Lower lobe of right lung (tissue), 2 donors: ENCODE results near the gene CAPN10. TPM values are rescaled to one million over a fixed set of nuclear protein-coding genes. Genes with fewer than 3 reads are reported as not detected.

ENCODE experiments used
- ATAC-seq, 2 donors: fragments of 200-7000 bp; cut with Tn5 transposase; one replicate each; pipeline ENCODE4 v1.9.1; 2020 to 2022; ENCODE audit warnings: mild to moderate bottlenecking in 2 of 2, moderate library complexity in 2 of 2
- DNase-seq: peaks from one replicate; pipeline ENCODE4 v3.0.0-alpha.2; 2020
- H3K27ac ChIP-seq: fragments of 200-600 bp; one replicate; pipeline ENCODE4 v1.8.0; 2022
- H3K27me3 ChIP-seq: fragments of 200-600 bp; one replicate; pipeline ENCODE4 v1.8.0; 2022; ENCODE audit warnings: low read depth
- H3K36me3 ChIP-seq: fragments of 200-600 bp; one replicate; pipeline ENCODE4 v1.8.0; 2022; ENCODE audit warnings: mild to moderate bottlenecking
- H3K4me1 ChIP-seq: fragments of 200-600 bp; one replicate; pipeline ENCODE4 v1.8.0; 2022
- H3K4me3 ChIP-seq: fragments of 200-600 bp; one replicate; pipeline ENCODE4 v1.8.0; 2022; ENCODE audit warnings: mild to moderate bottlenecking
- H3K9me3 ChIP-seq: fragments of 200-600 bp; one replicate; pipeline ENCODE4 v1.8.0; 2022
- intact Hi-C: fragments of 100-400 bp; cut with DNase I; formaldehyde crosslinking; loops from one replicate; pipeline ENCODE4 v1.11.0; 2022
- total RNA-seq: library from RNA; stranded (reverse); fragmentation: NEBNext Ultra II Directional; extraction: Animal tissue kit (Norgen Biotek cat#: 25700); gene quantifications from one replicate; pipeline ENCODE4 v1.2.1, GENCODE V29; 2021
- TF ChIP-seq, protein P1 (sequence below): fragments of 200-600 bp; IDR thresholded peaks from one replicate; pipeline ENCODE4 v1.8.0; 2022; ENCODE audit warnings: antibody characterized with exemption, mild to moderate bottlenecking
- donor health status: DM: no; HTN: yes; CAD: no; lungs with severe emphysema.

Gene CAPN10
- total RNA-seq, 1 donor from 2014 or later: 37.2 TPM

DNA sequence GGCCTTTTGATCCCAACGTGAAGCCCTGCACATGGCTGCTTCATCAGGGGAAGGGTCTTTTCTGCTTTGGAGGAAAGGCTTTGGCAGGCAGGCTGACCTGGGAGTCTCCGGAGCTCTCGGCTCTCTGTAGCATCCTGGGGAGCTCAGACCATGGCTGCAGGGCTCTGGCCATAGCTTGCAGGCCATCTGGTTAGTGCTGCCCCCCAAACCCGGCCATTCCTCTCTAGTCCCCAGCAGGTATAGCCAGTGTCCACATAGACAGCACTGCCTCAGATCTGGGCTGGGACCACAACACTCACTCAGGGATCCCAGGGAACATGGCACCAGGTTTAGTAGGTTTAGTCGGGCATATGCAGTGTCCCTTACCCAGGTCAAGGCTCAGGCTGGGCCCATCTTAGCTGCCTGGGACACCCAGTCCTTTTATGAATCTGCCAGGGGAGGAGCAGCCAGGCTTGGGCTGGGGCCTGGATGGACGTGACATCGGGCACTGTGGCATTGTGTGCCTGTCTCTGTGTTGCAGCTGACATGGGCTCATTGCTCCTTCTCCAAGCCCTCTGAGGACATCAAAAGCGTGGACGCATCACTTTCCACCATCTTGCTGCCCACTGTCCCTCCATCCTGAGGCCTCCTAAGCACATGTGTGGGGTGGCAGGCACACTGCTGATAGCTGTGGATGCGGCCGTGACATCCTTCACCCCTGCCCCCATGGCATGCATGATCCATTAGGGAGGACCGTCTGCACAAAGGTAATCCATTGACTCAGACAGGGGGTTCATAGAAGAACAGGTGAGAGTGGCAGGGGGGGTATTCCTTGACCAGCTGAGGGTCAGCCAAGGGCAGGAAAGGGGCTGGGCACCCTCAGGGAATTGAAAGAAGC, 19.6 kb downstream of the CAPN10 start:
- TF ChIP-seq, protein P1, sequence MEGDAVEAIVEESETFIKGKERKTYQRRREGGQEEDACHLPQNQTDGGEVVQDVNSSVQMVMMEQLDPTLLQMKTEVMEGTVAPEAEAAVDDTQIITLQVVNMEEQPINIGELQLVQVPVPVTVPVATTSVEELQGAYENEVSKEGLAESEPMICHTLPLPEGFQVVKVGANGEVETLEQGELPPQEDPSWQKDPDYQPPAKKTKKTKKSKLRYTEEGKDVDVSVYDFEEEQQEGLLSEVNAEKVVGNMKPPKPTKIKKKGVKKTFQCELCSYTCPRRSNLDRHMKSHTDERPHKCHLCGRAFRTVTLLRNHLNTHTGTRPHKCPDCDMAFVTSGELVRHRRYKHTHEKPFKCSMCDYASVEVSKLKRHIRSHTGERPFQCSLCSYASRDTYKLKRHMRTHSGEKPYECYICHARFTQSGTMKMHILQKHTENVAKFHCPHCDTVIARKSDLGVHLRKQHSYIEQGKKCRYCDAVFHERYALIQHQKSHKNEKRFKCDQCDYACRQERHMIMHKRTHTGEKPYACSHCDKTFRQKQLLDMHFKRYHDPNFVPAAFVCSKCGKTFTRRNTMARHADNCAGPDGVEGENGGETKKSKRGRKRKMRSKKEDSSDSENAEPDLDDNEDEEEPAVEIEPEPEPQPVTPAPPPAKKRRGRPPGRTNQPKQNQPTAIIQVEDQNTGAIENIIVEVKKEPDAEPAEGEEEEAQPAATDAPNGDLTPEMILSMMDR: no peak
- intact Hi-C loops: no loop called here
- Histone ChIP-seq H3K4me1 (peaks cover 10% of the 10 kb centered on the region), H3K27ac (no peak overlapping the region), H3K4me3 (no peak overlapping the region), H3K36me3 (no peaks in the 10 kb centered on the region), H3K9me3 (no peaks in the 10 kb centered on the region), H3K27me3 (no peaks in the 10 kb centered on the region)
- peak; percentile 33 for DNase-seq
- no peak for ATAC-seq

DNA sequence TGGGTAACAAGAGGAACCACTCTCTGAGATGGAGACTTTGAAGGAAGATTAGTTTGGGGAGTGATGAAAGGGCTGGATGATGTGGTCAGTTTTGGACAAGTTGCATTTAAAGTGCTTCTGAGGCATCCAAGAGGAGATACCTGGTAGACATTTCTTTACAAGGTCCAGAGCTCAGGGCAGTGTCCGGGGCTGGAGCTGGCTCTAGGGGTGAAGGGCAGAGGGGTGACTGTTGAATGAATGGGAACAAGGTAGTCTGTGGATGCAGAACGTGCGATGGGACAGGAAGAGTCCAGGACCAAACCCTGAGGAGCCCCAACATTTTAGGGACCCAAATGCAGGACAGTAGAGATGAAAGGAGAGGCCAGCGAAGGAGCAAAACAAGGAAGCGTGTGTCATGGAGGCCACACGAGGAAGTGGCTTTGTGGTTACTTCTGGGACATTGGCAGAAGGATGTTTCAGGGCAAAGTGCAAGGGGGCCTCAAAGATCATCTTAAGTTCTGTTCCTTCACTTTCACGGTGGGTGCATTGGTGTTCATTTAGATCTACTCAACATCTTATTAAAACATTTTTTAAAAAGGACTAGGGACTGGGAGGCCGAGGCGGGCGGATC, 25.2 kb downstream of the CAPN10 start:
- no peaks in the 10 kb centered on the region for H3K36me3 ChIP-seq
- peaks cover 16% of the 10 kb centered on the region for H3K4me1 ChIP-seq
- no peaks in the 10 kb centered on the region for H3K27me3 ChIP-seq
- TF ChIP-seq, protein P1: no peak
- no peak overlapping the region for H3K27ac ChIP-seq
- DNase-seq (peak; percentile 49), ATAC-seq (peak; percentile 79 to 80)
- intact Hi-C loops: no loop called here
- no peaks in the 10 kb centered on the region for H3K9me3 ChIP-seq
- no peak overlapping the region for H3K4me3 ChIP-seq

DNA sequence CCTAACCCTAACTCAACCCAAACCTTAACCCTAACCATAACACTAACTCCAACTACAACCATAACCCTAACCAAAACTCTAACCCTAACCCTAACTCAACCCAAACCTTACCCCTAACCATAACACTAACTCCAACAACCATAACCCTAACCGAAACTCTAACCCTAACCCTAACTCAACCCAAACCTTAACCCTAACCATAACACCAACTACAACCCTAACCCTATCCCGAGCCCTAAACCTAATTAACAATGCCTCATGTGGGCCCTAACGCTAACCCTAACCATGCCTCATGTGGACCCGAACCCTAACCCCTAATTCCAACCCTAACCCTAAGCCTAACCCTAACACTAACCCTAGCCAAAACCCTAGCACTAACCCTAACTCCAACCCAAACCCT, 27.2 kb downstream of the CAPN10 start:
- H3K27me3 ChIP-seq: no peaks in the 10 kb centered on the region
- no peak for DNase-seq
- no peaks in the 10 kb centered on the region for H3K36me3 ChIP-seq
- no peak for ATAC-seq
- TF ChIP-seq, protein P1: no peak
- peaks cover 16% of the 10 kb centered on the region for H3K4me1 ChIP-seq
- no peaks in the 10 kb centered on the region for H3K9me3 ChIP-seq
- no peak overlapping the region for H3K27ac ChIP-seq
- intact Hi-C loops: no loop called here
- H3K4me3 ChIP-seq: no peak overlapping the region

GRCh38 chr2:240614391-240614790, 27.9 kb downstream of the CAPN10 start:
- Histone ChIP-seq H3K36me3 (no peaks in the 10 kb centered on the region), H3K27me3 (no peaks in the 10 kb centered on the region), H3K9me3 (no peaks in the 10 kb centered on the region), H3K27ac (no peak overlapping the region), H3K4me1 (peaks cover 16% of the 10 kb centered on the region), H3K4me3 (no peak overlapping the region)
- TF ChIP-seq, protein P1: no peak
- ATAC-seq (no peak), DNase-seq (no peak)
- intact Hi-C loops: no loop called here

GRCh38 chr2:240615396-240615795, 28.9 kb downstream of the CAPN10 start:
- Histone ChIP-seq H3K4me3 (no peak overlapping the region), H3K36me3 (no peaks in the 10 kb centered on the region), H3K4me1 (peaks cover 22% of the 10 kb centered on the region), H3K27ac (no peak overlapping the region), H3K27me3 (no peaks in the 10 kb centered on the region), H3K9me3 (no peaks in the 10 kb centered on the region)
- intact Hi-C loops: no loop called here
- TF ChIP-seq, protein P1: no peak
- no peak for DNase-seq
- no peak for ATAC-seq
